Measurements from ENCODE around the gene RPL3. TPM values are rescaled to one million over a fixed set of nuclear protein-coding genes. Genes with fewer than 3 reads are reported as not detected.

The RPL3 gene
- total RNA-seq, 4 donors from 2014 or later: 2,537 to 3,396 (median 3,080) TPM

DNA sequence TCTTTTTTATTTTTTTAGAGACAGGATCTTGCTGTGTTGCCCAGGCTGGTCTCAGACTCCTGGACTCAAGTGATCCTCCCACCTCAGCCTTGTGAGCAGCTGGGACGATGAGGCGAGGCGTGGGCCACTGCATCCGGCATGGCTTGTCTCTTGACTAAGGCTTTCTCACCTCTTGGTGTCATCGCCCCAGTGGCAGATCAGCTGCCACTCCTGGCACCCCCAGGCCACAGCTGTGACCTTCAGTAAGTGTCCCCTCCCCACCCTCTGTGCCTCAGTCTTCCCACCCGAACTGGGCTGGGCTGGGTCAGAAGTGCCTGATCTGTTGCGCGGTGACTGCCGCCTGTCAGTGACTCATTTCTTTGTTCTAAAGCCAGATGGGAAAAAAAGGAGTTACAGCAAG, 33.9 kb upstream of the RPL3 start:
- Histone ChIP-seq H3K36me3 (no peaks in the 10 kb centered on the region), H3K4me3 (no peak overlapping the region), H3K27ac (peak overlapping the region; percentile 88), H3K4me1 (peaks cover 67% of the 10 kb centered on the region), H3K27me3 (no peaks in the 10 kb centered on the region), H3K9me3 (no peaks in the 10 kb centered on the region)
- TF ChIP-seq POLR2AphosphoS5 (IDR thresholded peaks at IDR 0.05): no peak
- TF ChIP-seq, protein P1, sequence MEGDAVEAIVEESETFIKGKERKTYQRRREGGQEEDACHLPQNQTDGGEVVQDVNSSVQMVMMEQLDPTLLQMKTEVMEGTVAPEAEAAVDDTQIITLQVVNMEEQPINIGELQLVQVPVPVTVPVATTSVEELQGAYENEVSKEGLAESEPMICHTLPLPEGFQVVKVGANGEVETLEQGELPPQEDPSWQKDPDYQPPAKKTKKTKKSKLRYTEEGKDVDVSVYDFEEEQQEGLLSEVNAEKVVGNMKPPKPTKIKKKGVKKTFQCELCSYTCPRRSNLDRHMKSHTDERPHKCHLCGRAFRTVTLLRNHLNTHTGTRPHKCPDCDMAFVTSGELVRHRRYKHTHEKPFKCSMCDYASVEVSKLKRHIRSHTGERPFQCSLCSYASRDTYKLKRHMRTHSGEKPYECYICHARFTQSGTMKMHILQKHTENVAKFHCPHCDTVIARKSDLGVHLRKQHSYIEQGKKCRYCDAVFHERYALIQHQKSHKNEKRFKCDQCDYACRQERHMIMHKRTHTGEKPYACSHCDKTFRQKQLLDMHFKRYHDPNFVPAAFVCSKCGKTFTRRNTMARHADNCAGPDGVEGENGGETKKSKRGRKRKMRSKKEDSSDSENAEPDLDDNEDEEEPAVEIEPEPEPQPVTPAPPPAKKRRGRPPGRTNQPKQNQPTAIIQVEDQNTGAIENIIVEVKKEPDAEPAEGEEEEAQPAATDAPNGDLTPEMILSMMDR (IDR thresholded peaks at IDR 0.05): no peak
- TF ChIP-seq POLR2A (IDR thresholded peaks at IDR 0.05): no peak
- no peak for TF ChIP-seq EP300 (IDR thresholded peaks at IDR 0.05)
- DNase-seq (ENCODE audit: low spot score in 2 of 2): no peak
- 55% methylated on average over 9 of the region's 9 CpGs for WGBS

DNA sequence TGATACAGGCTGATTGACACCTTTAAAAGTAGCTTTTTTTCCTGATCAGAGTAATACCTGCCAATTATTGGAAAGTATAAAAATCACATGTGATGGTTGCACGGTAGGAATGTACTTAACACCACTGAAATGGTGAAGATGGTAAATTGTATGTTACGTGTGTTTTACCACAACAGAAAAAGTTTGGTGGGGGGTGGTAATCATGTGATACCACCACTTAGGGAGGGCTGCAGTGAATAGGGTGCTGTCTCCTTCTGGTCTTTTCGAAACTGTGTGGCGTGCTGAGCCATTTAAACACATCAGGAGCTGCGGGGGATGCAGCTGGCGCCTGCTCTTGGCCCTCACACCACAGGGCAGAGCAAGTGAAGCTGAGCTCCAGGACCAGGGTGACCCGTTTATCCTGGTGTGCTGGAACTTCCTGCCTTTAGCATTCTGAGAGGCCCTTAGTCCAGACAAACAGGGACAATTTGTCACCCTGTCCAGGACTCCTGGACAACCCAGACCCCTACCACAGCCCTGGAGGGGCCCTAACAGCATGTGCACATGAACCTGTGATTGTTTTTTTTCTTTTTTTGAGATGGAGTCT, 33.0 kb upstream of the RPL3 start:
- TF ChIP-seq, protein P1 (IDR thresholded peaks at IDR 0.05): no peak
- TF ChIP-seq EP300 (IDR thresholded peaks at IDR 0.05) (no peak), POLR2AphosphoS5 (IDR thresholded peaks at IDR 0.05) (no peak), POLR2A (IDR thresholded peaks at IDR 0.05) (no peak)
- Histone ChIP-seq H3K36me3 (no peaks in the 10 kb centered on the region), H3K27ac (peak overlapping the region; percentile 88), H3K9me3 (no peaks in the 10 kb centered on the region), H3K4me3 (no peak overlapping the region), H3K4me1 (peaks cover 67% of the 10 kb centered on the region), H3K27me3 (no peaks in the 10 kb centered on the region)
- DNase-seq (ENCODE audit: low spot score in 2 of 2): no peak
- 79% methylated on average over 7 of the region's 7 CpGs for WGBS

DNA sequence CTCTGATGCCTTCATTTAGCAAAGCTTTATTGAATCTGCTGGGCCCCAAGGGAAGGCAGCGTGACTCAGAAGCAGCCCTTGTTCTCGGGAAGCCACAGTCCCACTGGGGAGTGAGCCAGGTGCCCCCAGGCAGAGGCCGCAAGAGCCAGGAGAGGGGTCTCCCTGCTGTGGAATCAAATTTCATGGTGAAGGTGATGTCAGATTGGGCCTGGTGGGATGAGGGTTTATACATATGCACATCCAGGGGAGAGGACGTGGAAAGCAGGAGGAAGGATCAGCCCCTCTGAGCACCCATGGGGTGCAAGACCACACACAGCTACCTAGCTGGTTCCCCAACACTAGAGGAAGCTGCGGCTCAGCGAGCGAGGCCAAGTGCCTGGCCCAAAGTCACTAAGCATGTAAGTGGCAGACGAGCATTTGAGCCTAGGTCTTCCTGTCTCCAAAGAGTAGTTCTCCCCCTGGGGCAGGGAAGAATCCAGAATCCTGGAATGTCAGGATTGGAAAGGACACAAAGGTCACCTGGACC, 32.3 kb upstream of the RPL3 start:
- no peaks in the 10 kb centered on the region for H3K9me3 ChIP-seq
- no peak for DNase-seq (ENCODE audit: low spot score in 2 of 2)
- H3K27me3 ChIP-seq: no peaks in the 10 kb centered on the region
- no peaks in the 10 kb centered on the region for H3K36me3 ChIP-seq
- H3K4me1 ChIP-seq: peaks cover 61% of the 10 kb centered on the region
- no peak for TF ChIP-seq EP300 (IDR thresholded peaks at IDR 0.05)
- no peak for TF ChIP-seq POLR2AphosphoS5 (IDR thresholded peaks at IDR 0.05)
- TF ChIP-seq POLR2A (IDR thresholded peaks at IDR 0.05): no peak
- TF ChIP-seq, protein P1 (IDR thresholded peaks at IDR 0.05): no peak
- 47% methylated on average over 2 of the region's 8 CpGs for WGBS
- peak overlapping the region; percentile 88 for H3K27ac ChIP-seq
- peak overlapping the region; percentile 88 for H3K4me3 ChIP-seq

DNA sequence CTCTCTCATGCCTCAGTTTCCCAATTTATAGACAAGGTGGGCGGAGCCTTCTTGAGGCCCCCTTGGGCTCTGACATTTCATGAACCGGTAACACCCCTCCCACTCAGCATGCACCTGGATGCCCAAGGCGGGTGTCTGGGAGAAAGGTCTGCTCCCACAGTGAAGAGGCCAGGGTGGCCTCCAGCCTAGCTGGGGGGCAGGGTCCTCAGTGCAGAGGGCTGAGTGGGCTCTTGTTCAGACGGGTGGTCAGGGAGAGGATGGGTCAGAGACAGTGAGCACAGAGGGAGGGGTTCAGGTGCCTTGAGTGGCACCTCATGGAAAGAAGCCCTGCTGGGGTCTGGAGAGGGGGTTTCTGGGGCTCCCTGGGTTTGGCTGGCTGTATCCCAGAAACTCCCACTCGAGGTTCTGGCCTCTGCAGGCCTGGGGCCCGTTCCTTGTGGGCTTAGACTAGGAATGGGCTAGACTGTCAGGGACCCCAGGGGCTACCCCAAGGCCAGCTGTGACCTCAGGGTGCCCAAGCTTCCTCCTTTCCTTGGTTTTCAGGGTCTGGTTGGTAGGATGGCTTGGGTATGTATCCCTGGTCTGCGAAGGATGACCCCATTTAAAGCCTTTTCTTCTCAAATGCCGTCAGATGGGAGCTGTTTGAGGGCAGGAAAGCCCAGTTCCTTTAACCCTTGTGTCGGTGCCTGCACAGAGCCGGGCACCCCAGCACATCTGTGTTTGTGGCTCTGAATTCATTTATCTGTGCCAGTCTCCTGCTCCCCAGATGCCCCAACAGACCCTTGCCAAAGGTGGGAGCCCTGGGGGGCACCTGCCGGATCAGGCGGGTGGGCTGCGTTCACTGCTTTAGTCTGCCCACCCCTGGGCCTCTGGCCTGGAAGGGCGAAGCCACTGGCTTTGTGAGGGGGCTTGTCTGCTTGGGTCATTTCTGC, 31.6 kb upstream of the RPL3 start:
- H3K36me3 ChIP-seq: no peaks in the 10 kb centered on the region
- peaks cover 56% of the 10 kb centered on the region for H3K4me1 ChIP-seq
- 62% methylated on average over 11 of the region's 14 CpGs for WGBS
- H3K27ac ChIP-seq: peak overlapping the region; percentile 88
- no peaks in the 10 kb centered on the region for H3K9me3 ChIP-seq
- no peak for TF ChIP-seq POLR2AphosphoS5 (IDR thresholded peaks at IDR 0.05)
- TF ChIP-seq, protein P1 (IDR thresholded peaks at IDR 0.05): no peak
- TF ChIP-seq EP300 (IDR thresholded peaks at IDR 0.05): no peak
- TF ChIP-seq POLR2A (IDR thresholded peaks at IDR 0.05): no peak
- H3K27me3 ChIP-seq: no peaks in the 10 kb centered on the region
- H3K4me3 ChIP-seq: peak overlapping the region; percentile 88
- no peak for DNase-seq (ENCODE audit: low spot score in 2 of 2)
